HG03280 (cell line): ENCODE results near the gene AGPAT4.
"Not testable (repeated sequence)": the region's sequence is repeated elsewhere in the genome, so short reads cannot be mapped to it uniquely, and the experiment has no call there.

Experiments used
- ATAC-seq: cut with Tn5 transposase; IDR thresholded peaks from one replicate; pipeline ENCODE4 v1.9.1; 2021; ENCODE audit warnings: mild to moderate bottlenecking, moderate library complexity; ENCODE audit not compliant: unreplicated experiment

AGPAT4 gene

GRCh38 chr6:161230339-161230738 lies 43.5 kb downstream of the AGPAT4 start:
- ATAC-seq = no peak

GRCh38 chr6:161228921-161229591 lies 44.8 kb downstream of the AGPAT4 start:
- no peak for ATAC-seq

- ATAC-seq = no peak
Measured at GRCh38 chr6:161228096-161228495, 45.8 kb downstream of the AGPAT4 start.

GRCh38 chr6:161227004-161227960 lies 46.6 kb downstream of the AGPAT4 start:
- ATAC-seq = no peak

- ATAC-seq = no peak
Measured at GRCh38 chr6:161226009-161226964, 47.6 kb downstream of the AGPAT4 start.

GRCh38 chr6:161225681-161226008 lies 48.2 kb downstream of the AGPAT4 start:
- no peak for ATAC-seq

GRCh38 chr6:161224951-161225680 lies 48.7 kb downstream of the AGPAT4 start:
- not testable (repeated sequence) for ATAC-seq

- no peak for ATAC-seq
Measured at GRCh38 chr6:161223646-161224045, 50.2 kb downstream of the AGPAT4 start.

GRCh38 chr6:161222706-161223234 lies 51.1 kb downstream of the AGPAT4 start:
- ATAC-seq = no peak

GRCh38 chr6:161220346-161220745 lies 53.5 kb downstream of the AGPAT4 start:
- no peak for ATAC-seq

GRCh38 chr6:161219680-161220079 lies 54.2 kb downstream of the AGPAT4 start:
- no peak for ATAC-seq

- no peak for ATAC-seq
Measured at GRCh38 chr6:161218222-161218621, 55.6 kb downstream of the AGPAT4 start.

GRCh38 chr6:161217628-161218027 lies 56.2 kb downstream of the AGPAT4 start:
- ATAC-seq = no peak

GRCh38 chr6:161216616-161217205 lies 57.1 kb downstream of the AGPAT4 start:
- ATAC-seq = no peak

- ATAC-seq = no peak
Measured at GRCh38 chr6:161215876-161216615, 57.8 kb downstream of the AGPAT4 start.

- ATAC-seq = no peak
Measured at GRCh38 chr6:161215193-161215592, 58.7 kb downstream of the AGPAT4 start.

GRCh38 chr6:161214722-161215121 lies 59.1 kb downstream of the AGPAT4 start:
- ATAC-seq = no peak

GRCh38 chr6:161212902-161213301 lies 61.0 kb downstream of the AGPAT4 start:
- no peak for ATAC-seq
